GM12801 (cell line): Measurements from ENCODE around the gene ITPK1.

Experiments
- TF ChIP-seq, protein P1 (sequence below): IDR thresholded peaks from one replicate; pipeline ENCODE4 v1.5.1; 2011; ENCODE audit warnings: control low read depth; ENCODE audit not compliant: insufficient read length; ENCODE audit errors: extremely low read depth

ITPK1 gene

DNA sequence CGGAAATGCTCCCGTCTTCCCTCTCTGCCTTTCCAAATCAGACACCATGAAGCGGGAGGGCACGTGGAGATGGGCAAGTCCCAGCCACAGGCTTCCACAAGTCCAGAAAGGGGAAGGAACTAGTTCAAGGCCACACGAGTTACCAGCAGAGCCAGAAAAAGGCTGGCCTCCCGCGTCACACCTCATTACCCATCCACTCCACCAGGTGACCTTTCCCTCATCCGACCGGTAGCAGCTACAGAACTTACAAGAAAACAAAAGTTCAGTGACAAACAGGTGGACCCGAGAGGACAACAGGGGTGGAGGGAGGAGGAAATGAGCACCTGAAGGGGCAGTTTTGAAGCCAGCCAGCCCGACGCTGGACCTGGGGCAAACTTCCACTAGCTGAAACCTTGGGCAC, 145.9 kb downstream of the ITPK1 start:
- TF ChIP-seq, protein P1, sequence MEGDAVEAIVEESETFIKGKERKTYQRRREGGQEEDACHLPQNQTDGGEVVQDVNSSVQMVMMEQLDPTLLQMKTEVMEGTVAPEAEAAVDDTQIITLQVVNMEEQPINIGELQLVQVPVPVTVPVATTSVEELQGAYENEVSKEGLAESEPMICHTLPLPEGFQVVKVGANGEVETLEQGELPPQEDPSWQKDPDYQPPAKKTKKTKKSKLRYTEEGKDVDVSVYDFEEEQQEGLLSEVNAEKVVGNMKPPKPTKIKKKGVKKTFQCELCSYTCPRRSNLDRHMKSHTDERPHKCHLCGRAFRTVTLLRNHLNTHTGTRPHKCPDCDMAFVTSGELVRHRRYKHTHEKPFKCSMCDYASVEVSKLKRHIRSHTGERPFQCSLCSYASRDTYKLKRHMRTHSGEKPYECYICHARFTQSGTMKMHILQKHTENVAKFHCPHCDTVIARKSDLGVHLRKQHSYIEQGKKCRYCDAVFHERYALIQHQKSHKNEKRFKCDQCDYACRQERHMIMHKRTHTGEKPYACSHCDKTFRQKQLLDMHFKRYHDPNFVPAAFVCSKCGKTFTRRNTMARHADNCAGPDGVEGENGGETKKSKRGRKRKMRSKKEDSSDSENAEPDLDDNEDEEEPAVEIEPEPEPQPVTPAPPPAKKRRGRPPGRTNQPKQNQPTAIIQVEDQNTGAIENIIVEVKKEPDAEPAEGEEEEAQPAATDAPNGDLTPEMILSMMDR = no peak

DNA sequence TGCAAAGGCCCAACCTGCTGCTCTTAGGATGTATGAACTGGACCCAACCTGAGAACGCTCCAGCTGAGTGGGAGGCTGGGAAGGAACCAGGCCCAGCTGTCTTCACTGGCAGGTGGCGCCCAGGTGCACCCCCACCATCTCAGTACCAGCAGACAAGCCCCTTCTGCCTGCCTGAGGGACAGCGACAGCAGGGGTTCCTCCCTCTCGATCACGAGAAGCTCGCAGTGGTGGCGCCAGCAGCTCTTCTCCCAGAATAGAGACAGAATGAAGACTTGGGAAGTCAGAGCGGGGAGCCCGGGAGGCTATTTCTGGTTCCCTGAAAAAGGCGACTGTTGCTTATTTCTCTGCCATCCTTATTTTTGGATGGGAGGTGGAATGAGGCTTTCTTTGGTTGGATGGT, 146.3 kb downstream of the ITPK1 start:
- TF ChIP-seq, protein P1 = no peak

DNA sequence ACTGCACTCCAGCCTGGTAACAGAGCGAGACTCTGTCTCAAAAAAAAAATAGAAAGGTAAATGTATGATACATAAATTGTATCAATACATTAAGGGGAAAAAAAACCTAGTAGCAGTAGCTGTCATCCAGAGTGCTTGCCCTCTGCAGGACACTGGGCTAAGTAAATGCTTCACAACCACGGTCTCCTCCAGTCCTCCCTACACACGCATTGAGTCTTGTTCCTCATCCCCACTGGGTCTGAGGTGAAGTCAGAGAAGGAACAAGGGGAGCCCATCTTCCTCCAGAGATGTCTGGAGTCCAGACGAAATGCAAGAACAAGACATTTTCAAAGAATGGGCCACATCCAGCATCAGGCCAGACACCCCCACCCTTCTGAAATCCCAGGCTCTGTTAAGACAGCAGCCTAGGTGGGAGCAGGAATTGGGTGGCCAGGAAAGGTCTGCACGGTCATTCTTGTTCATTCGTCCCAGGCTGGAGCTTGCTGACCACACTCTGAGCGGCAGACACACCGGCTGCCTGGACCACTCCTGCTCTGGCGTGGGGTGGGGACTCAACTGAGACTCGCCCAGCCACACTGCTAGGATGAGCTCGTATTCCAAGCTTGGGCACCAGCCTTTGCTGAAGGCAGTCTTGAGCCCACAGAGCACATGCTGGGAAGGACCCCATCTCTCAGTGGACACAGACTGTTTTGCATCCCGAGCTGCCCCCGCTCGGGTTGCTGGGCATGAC, 147.3 kb downstream of the ITPK1 start:
- TF ChIP-seq, protein P1 = no peak

DNA sequence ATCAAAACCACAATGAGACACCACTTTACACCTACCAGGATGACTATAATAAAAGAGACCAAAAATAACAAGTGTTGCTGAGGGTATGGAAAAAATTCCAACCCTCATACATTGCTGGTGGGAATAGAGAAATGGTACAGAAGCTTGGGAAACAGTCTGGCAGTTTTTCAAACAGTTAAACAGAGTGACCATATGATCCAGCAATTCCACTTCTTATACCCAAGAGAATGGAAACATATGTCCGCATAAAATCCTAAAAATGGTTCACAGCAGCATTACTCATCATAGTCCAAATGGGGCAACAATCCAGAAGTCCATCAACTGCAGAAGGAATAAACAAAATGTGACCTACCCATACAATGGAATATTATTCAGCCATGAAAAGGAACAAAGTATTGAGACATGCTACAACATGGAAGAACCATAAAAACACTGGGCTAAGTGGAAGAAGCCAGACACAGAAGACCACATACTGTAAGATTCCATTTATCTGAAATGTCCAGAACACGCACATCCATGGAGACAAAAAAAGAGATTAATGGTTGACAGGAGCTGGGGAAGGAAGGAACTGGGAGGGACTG, 148.3 kb downstream of the ITPK1 start:
- TF ChIP-seq, protein P1 = no peak

DNA sequence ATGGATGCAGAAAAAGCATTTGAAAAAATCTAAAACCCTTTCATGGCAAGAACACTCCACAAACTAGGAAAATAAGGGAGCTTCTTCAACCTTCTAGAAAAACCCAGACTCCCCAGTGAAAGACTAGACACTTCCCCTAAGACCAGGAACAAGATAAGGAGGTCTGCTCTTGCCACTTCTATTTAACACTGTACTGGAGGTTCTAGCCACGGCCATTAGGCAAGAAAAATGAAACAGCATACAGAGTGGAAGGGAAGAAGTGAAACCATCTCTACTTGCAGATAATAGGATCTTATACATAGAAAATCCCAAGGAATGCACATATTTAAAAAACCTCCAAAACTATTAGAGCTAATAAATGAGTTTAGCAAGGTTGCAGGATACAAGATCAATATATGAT, 150.4 kb downstream of the ITPK1 start:
- TF ChIP-seq, protein P1 = no peak

DNA sequence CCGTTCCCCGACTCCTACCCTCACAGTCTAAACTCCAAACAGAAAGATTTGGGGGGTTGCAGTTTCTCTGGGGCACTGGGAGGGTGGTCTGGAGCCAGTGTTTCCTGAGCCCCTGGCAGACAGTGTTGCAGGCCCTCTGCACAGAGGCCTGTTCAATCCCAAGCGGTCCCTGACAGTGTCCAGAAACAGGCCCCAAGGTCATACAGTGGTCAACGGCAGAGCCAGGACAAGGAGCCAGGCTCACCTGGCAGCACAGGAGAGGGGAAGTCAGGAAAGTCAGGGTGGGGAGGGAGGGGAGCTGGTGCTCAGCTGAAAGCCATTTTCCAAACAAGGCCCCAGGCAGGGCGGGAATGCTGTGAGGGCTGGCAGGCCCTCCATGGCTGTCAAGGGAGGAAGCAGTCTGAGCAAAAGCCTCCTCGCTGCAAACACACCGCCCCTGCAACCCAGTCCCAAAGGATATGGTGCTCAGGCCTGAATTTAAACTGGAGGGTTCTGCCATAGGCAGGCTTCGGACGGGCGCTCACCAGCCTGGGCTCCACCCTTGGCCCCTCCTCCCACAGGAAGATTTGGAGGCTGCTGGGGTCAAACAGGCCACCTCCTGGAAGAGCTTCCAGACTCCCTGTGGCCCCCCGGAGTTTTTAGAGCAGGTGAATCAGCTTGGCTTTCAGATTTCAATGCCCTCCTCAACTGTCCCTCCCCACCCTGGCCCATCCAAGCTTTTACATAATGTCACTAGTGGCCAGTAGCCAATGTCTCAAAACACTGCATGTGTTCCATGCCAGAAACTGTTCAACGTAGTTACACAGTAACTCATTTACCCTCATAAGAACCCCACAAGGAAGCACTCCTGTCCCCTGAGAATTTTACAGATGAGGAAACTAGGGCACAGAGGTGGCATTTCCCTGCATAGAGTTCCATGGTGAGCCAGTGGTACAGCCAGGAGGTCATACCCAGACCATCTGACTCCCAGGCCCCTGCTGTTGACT, 151.3 kb downstream of the ITPK1 start:
- TF ChIP-seq, protein P1 = no peak

DNA sequence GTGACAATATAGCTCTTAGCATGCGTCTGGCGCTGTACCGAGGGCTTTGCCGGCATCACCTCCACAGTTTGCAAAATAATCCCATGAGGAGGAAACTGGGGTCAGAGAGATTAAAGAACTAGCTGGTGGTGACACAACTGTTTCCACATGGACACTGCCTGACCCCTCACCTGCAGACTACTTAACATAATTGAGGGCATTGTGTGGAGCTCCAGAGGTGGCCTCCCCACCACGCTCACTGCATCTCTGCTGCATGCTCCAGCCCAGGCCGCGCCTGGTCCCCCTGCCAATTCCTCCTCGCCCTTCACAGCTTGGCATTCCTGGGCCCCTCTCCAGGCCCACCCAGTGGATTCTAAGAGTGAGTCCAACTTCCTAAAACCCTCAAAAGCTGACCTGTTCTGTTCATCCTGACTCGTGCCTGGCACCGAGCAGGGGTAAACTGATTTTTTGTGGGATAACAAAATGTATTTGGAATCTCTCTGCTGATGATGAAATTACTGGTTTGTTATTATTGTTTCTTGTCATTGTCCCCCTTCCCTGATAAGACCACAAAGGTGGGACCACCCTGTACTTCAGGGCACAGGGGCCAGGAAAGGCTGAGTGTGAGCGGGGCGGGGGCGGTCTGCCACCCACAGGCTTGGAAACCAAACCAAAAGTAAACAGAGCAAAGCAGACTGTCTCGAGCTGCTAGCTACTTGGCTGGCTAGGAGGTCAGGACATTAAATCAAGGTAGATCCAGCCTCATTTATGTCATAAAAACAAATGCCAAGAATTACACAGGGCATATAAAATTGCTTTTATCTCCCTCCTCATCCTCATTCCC, 152.2 kb downstream of the ITPK1 start:
- TF ChIP-seq, protein P1 = no peak
